Urinary bladder (tissue), 4 donors: ENCODE data around the gene PIMREG. TPM values are rescaled to one million over a fixed set of nuclear protein-coding genes. Genes with fewer than 3 reads are reported as not detected.
"Not testable (repeated sequence)": the region's sequence is repeated elsewhere in the genome, so short reads cannot be mapped to it uniquely, and the experiment has no call there.

Experiments
- DNase-seq: peaks from one replicate; pipeline ENCODE4 v3.0.0-alpha.2; 2015; ENCODE audit errors: extremely low spot score
- H3K27ac ChIP-seq: one replicate; pipeline ENCODE4 v1.5.1; 2013; ENCODE audit warnings: low read depth, mild to moderate bottlenecking, moderate library complexity
- H3K36me3 ChIP-seq: one replicate; pipeline ENCODE4 v1.6.1; 2013; ENCODE audit warnings: mild to moderate bottlenecking, moderate library complexity; ENCODE audit not compliant: insufficient read depth
- H3K4me1 ChIP-seq: one replicate; pipeline ENCODE4 v1.6.1; 2013; ENCODE audit warnings: mild to moderate bottlenecking, moderate library complexity; ENCODE audit not compliant: insufficient read depth
- H3K4me3 ChIP-seq: one replicate; pipeline ENCODE4 v1.5.1; 2013; ENCODE audit warnings: low read depth, low read length
- WGBS: extraction: QIAGEN DNeasy Blood & Tissue Kit; methylation state at CpG from one replicate; pipeline ENCODE4 v1.1.7; 2013; 5-methylcytosine and 5-hydroxymethylcytosine counted together
- polyA plus RNA-seq: library from polyadenylated mRNA; stranded (reverse); fragments of 200-250 nt; gene quantifications from one replicate; pipeline ENCODE4 v1.2.3, GENCODE V29; 2013
- total RNA-seq: library from RNA; depleted of rRNA; stranded (reverse); fragments of >200 nt; gene quantifications from one replicate; pipeline ENCODE4 v1.2.3, GENCODE V29; 2014
- donor health status: healthy with polysubstance abuse.
- donor health status: healthy.

Gene PIMREG
- total and polyA plus RNA-seq, 2 donors = 0.41 to 14.2 TPM

DNA sequence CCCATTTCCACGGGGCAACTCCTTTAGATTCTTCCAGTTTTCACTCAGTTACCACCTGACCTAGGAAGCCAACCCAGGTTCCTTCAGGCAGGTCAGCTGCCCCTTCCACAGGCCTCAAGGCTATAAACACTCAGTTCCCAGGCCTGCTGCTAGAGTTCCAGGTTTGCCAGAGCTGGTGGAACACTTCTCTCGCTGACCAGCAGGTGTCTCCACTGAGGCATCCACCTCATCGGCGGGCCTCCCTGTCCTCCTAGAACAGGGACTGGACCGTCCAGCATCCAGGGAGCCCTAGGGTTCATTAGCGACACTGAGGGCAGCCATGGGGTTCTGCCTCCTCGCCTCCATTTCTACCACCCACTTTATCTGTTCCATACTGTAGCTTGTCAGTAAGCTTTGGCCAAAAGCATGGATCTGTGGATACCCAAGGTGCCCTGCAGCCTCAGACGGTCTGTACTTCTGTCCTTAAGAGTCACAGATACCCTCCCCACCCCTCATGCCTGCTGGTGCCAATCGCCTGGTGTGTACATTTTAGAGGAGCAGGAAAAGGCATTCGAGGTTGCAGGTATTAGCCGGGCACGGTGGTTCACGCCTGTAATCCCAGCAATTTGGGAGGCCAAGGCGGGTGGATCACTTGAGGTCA lies 29.0 kb downstream of the PIMREG start:
- no peak overlapping the region for H3K27ac ChIP-seq
- 50% methylated on average over 14 of the region's 14 CpGs for WGBS
- no peak overlapping the region for H3K4me3 ChIP-seq
- H3K36me3 ChIP-seq = no peaks in the 10 kb centered on the region
- DNase-seq = peak; percentile 25
- H3K4me1 ChIP-seq = no peaks in the 10 kb centered on the region

DNA sequence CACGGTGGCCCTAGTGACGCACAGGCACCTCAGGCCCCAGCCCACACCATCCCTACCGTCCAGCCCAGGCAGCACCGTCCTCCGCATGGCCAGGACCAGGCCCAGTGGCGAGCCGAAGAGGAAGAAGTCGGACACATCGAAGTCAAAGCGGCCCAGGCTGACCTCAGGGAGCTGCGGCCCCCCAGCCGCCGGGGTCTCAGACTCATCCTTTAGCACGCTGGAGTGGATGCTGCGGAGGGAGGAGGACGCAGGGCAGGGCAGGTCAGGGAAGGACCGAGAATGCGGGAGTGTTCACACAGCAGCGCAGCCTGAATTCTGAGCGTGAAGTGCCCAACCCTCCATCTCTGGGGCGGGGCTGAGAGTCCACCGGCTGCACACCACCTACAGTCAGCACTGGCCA lies 30.1 kb downstream of the PIMREG start:
- H3K4me1 ChIP-seq = no peaks in the 10 kb centered on the region
- no peaks in the 10 kb centered on the region for H3K36me3 ChIP-seq
- DNase-seq = no peak
- H3K4me3 ChIP-seq = no peak overlapping the region
- no peak overlapping the region for H3K27ac ChIP-seq
- 86% methylated on average over 22 of the region's 22 CpGs for WGBS

DNA sequence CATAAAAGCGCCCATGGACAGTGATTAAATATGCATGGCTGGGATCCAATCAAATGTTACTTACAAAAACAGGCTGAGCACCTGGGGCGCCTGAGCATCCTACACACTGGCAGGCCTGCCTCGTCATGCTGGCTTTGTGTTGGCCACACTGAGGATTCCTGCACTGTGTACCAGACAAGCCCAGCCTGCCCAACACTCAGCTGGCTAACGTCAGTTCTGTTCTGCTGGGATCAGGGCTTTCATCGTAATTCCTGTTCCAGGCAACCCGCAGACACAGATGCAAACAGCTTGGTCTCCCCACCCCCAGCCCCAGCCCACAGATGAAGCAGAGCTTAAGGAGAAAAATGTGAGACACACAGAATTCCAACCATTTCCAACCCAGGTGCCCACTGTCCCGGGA lies 30.7 kb downstream of the PIMREG start:
- H3K27ac ChIP-seq = no peak overlapping the region
- H3K4me3 ChIP-seq = no peak overlapping the region
- H3K36me3 ChIP-seq = no peaks in the 10 kb centered on the region
- 40% methylated on average over 7 of the region's 7 CpGs for WGBS
- DNase-seq = no peak
- no peaks in the 10 kb centered on the region for H3K4me1 ChIP-seq

DNA sequence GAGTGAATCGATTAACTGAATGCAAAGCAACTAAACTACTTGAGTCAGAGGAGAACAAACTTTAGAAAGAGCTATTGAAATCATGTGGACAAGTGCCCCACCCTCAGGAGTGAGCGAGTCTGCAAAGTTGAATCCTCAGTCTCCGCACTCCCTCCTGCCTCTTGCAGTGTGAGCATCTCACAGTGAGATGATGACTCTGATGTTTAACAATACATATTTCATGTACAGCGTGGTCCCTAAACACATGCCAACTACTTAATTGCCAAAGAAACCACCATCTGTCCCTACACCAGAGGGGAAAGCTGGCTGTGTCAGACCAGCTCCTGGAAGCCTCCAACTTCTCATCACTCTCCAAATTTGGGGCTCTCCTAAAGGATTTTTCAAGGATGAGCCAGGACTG lies 31.2 kb downstream of the PIMREG start:
- no peak for DNase-seq
- Histone ChIP-seq H3K4me1 (no peaks in the 10 kb centered on the region), H3K27ac (no peak overlapping the region), H3K36me3 (no peaks in the 10 kb centered on the region), H3K4me3 (no peak overlapping the region)
- WGBS = 36% methylated on average over 4 of the region's 4 CpGs

DNA sequence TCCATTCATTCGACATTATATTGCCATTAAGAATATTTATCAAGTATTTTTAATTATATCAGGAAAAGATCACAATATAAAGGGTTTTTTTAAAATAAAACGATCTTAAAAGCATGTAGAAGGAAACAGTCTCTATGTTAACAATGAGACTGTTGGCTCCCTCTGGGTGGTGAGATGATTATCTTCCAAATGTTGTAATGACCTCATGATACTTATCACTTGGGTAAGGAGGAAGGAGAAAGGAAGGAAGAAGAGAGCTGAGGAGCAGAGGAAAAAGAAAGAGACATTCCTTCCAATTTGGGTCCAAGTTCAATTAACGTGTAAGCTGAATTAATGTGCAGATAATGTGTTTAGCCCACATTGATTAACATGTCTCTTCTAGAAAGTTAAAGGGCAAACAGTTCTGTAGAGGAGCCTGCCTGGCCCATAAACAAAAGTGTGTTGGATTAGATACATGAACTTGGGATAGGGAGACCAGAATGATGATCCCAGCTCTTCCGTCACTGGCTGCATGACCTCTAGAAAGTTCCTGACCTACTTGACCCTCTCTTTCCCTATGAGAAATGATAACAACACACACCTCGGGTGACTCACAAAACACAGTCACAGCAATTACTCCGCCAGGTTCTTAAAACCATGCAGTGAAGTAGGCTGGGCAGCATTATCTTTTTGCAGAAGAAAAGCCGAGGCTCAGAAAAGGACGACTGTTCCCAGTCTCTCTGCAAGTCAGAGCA lies 32.0 kb downstream of the PIMREG start:
- 59% methylated on average over 8 of the region's 8 CpGs for WGBS
- no peaks in the 10 kb centered on the region for H3K4me1 ChIP-seq
- no peaks in the 10 kb centered on the region for H3K36me3 ChIP-seq
- no peak overlapping the region for H3K4me3 ChIP-seq
- no peak overlapping the region for H3K27ac ChIP-seq
- no peak for DNase-seq

DNA sequence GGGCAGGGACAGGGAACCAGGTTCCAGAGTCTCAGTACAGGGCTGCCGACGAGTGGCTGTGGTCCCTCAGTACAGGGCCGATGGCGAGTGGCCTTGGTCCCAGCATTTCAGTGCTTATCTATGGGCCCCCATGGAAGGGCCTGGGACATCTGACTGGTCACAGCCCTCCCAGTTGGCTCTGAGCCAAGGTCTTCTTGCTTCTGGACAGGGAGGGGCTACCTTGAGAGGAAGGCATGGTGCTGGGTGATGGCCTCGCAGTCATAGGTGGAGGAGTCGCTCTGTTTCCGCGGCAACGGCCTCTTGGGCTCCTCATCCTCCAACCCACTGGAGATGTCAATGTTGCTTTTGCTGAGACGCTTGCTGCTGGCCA lies 32.5 kb downstream of the PIMREG start:
- Histone ChIP-seq H3K27ac (no peak overlapping the region), H3K4me1 (no peaks in the 10 kb centered on the region), H3K4me3 (no peak overlapping the region), H3K36me3 (no peaks in the 10 kb centered on the region)
- WGBS = 86% methylated on average over 10 of the region's 10 CpGs
- no peak for DNase-seq

DNA sequence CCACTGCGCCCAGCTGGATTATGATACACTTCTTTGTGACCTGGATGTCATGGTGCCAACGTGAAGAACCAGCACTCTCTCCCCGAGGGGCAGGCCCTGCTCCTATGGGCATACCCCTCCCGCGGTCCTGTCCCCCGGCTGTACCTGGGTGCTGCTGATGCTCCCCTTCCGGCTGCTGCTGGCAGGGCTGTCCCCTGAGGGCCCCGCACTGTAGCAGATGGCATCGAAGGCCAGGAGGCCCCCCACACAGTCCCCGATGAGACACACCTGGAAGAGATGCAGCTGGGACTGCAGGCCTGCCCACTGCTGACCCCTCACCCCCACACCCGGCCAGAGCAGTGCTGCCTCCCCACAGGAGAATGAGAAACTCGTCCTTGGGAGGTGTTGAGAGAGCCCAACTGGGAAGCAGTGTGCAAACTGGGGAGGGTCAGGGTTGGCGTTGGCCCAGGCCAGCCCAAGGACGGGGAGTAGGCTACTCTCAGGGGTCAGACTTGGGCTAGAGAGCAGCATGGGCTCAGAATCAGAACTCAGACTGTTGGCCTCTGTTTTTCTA lies 33.7 kb downstream of the PIMREG start:
- no peak for DNase-seq
- Histone ChIP-seq H3K27ac (no peak overlapping the region), H3K4me3 (no peak overlapping the region), H3K36me3 (no peaks in the 10 kb centered on the region), H3K4me1 (no peaks in the 10 kb centered on the region)
- 89% methylated on average over 14 of the region's 14 CpGs for WGBS

DNA sequence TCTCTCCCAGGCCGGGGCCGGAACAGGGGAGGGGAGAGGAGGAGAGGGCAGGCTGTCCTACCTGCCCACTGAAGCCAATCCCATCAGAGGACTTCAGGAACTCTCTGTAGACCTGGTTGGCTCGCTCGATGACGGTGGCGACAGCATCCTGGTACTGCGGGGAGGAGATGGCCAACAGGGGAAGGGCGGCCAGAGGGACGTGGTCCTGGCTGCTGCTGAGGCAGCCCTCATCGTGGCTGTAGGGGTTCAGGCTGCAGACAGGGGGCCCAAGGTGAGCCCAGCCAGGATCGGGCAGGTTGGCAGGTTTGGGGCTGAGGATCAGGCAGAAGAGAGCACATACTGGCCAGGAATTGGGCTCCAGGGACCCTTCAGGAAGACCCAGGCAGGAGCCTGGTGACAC lies 34.2 kb downstream of the PIMREG start:
- Histone ChIP-seq H3K4me3 (no peak overlapping the region), H3K36me3 (no peaks in the 10 kb centered on the region), H3K27ac (no peak overlapping the region), H3K4me1 (no peaks in the 10 kb centered on the region)
- DNase-seq = no peak
- 90% methylated on average over 11 of the region's 11 CpGs for WGBS

DNA sequence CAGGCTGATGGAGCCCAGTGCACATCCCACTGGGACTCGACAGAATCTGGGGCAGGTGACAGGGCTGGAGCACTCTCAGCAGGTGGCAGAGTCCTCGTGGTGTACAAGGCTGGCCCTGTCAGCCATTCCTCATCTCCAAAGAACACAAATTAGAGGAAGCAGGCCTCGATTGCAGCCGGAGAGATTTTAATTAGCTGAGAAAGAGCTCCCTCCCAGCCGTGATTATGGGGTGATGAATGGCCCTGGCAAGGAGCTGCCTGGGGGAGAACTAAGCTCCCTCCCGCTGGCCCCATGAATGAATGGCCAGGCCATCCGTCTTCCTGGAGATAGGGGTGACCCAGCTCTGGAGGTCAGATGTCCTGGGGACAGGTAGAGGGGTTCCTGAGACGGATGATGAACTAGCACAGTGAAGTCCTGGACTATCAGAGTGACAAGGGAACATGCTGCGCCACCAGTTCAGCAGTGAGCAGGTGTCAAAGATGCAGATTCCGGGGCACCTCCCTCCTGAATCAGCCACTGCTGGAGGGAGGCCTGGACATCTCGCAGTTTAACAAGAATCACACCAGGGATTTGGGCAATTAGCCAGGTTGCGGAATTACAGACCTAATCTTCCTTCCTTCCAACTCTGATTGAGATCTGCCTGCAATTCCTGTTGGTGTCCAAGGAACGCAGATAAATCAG lies 35.5 kb downstream of the PIMREG start:
- no peak for DNase-seq
- no peaks in the 10 kb centered on the region for H3K4me1 ChIP-seq
- 52% methylated on average over 13 of the region's 13 CpGs for WGBS
- H3K27ac ChIP-seq = no peak overlapping the region
- no peaks in the 10 kb centered on the region for H3K36me3 ChIP-seq
- no peak overlapping the region for H3K4me3 ChIP-seq

DNA sequence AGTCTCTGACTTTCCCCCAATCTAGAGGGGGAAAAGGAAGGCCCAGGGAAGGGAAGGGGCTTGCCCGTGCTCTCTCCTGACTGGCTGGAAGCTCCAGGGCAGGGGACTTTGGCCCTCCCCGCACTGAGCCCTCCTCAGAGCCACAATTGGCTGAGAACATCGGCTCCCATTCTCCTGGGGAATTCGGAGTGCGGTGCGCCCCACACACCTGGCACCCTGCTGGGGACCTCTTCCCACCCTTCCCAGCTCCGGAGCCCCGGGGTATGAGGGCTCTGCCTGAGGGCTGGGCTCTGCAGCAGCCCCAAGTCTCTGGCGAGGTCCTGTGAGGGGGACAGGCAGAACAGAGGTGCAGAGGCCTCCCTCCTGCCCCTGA lies 36.0 kb downstream of the PIMREG start:
- H3K4me1 ChIP-seq = no peaks in the 10 kb centered on the region
- H3K36me3 ChIP-seq = no peaks in the 10 kb centered on the region
- no peak overlapping the region for H3K27ac ChIP-seq
- H3K4me3 ChIP-seq = no peak overlapping the region
- no peak for DNase-seq
- 47% methylated on average over 9 of the region's 9 CpGs for WGBS

DNA sequence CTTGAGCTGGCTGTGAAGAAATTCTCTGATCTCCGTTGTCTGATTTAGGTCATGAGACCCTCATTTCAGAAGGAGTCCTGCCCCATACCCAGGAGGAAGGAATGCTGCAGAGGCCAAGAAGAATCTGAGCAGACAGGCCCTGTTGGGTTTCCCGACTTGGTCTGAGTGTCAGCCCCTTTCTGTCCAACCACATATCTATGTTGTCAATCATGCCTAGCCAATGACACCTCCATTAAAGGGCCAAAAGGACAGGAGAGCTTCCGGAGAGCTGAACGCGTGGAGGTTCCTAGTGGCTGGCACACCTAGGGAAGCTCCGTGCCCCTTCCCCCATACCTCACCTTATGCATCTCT lies 37.8 kb downstream of the PIMREG start:
- no peak for DNase-seq
- 85% methylated on average over 6 of the region's 6 CpGs for WGBS
- Histone ChIP-seq H3K4me1 (no peaks in the 10 kb centered on the region), H3K4me3 (no peak overlapping the region), H3K36me3 (no peaks in the 10 kb centered on the region), H3K27ac (no peak overlapping the region)

DNA sequence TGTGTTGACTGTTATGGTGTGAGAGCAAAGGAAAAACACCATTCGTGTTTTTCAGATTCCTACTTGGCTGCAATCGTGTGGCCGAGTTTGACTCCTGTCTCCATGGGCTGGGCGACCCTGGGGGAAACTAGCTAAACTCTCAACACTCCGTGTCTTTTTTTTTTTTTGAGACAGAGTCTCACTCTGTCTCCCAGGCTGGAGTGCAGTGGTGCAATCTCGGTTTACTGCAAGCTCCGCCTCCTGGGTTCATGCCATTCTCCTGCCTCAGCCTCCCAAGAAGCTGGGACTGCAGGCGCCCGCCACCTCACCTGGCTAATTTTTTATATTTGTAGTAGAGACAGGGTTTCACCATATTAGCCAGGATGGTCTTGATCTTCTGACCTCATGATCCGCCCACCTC lies 38.5 kb downstream of the PIMREG start:
- not testable (repeated sequence) for H3K4me3 ChIP-seq, H3K36me3 ChIP-seq, DNase-seq, H3K27ac ChIP-seq, H3K4me1 ChIP-seq
- 78% methylated on average over 10 of the region's 10 CpGs for WGBS

DNA sequence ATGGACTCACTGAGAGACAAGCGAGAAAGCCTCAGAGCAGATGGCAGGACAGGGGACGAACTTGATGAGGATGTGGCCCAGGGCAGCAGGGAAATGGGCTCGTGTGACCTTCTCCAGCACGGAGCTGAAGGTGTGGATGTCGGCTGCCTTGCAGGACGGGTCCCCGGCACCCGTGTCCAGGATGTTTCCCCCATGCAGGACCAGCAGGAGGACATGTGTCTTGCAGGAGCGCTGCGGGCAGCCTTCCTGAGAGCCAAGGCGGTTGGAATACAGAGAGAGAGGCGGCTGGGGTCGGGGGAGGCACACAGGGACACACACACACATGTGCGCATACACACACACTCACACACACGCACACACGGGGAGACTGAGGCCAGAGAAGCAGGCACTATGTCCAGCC lies 39.3 kb downstream of the PIMREG start:
- Histone ChIP-seq H3K4me1 (no peaks in the 10 kb centered on the region), H3K36me3 (no peaks in the 10 kb centered on the region), H3K4me3 (no peak overlapping the region), H3K27ac (no peak overlapping the region)
- 92% methylated on average over 16 of the region's 16 CpGs for WGBS
- no peak for DNase-seq
